ENCODE data around the gene MVB12B.

GRCh38 chr9:126383406-126384046, 56.9 kb downstream of the MVB12B start:
- TF ChIP-seq, protein P1, sequence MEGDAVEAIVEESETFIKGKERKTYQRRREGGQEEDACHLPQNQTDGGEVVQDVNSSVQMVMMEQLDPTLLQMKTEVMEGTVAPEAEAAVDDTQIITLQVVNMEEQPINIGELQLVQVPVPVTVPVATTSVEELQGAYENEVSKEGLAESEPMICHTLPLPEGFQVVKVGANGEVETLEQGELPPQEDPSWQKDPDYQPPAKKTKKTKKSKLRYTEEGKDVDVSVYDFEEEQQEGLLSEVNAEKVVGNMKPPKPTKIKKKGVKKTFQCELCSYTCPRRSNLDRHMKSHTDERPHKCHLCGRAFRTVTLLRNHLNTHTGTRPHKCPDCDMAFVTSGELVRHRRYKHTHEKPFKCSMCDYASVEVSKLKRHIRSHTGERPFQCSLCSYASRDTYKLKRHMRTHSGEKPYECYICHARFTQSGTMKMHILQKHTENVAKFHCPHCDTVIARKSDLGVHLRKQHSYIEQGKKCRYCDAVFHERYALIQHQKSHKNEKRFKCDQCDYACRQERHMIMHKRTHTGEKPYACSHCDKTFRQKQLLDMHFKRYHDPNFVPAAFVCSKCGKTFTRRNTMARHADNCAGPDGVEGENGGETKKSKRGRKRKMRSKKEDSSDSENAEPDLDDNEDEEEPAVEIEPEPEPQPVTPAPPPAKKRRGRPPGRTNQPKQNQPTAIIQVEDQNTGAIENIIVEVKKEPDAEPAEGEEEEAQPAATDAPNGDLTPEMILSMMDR (IDR thresholded peaks at IDR 0.05): no peak
- no peak for TF ChIP-seq TCF7L2 (IDR thresholded peaks at IDR 0.05; ENCODE audit: low read depth, low read length)
- TF ChIP-seq SIN3A (IDR thresholded peaks at IDR 0.05; ENCODE audit: borderline replicate concordance, insufficient read depth, low read depth, low read length): no peak
- TF ChIP-seq POLR2AphosphoS5 (IDR thresholded peaks at IDR 0.05; ENCODE audit: low read depth, low read length): no peak
